GM19025 (cell line): ENCODE data around the gene SLC12A7.
"Not testable (repeated sequence)": the region's sequence is repeated elsewhere in the genome, so short reads cannot be mapped to it uniquely, and the experiment has no call there.

Experiments used
- ATAC-seq: cut with Tn5 transposase; IDR thresholded peaks from one replicate; pipeline ENCODE4 v1.9.1; 2021; ENCODE audit warnings: mild to moderate bottlenecking, low read depth, moderate library complexity; ENCODE audit not compliant: unreplicated experiment

The SLC12A7 gene

GRCh38 chr5:1083823-1084605 is 27.8 kb downstream of the SLC12A7 start:
- no peak for ATAC-seq

GRCh38 chr5:1083026-1083425 is 28.8 kb downstream of the SLC12A7 start:
- ATAC-seq = not testable (repeated sequence)

GRCh38 chr5:1081519-1081918 is 30.3 kb downstream of the SLC12A7 start:
- no peak for ATAC-seq

- ATAC-seq = no peak
Observed at GRCh38 chr5:1080432-1080831, 31.4 kb downstream of the SLC12A7 start.

GRCh38 chr5:1079961-1080360 is 31.9 kb downstream of the SLC12A7 start:
- no peak for ATAC-seq

GRCh38 chr5:1079486-1079885 is 32.4 kb downstream of the SLC12A7 start:
- no peak for ATAC-seq

GRCh38 chr5:1078851-1079250 is 33.0 kb downstream of the SLC12A7 start:
- ATAC-seq = no peak

- ATAC-seq = no peak
Observed at GRCh38 chr5:1078206-1078605, 33.7 kb downstream of the SLC12A7 start.

- no peak for ATAC-seq
Observed at GRCh38 chr5:1077491-1078020, 34.3 kb downstream of the SLC12A7 start.

- no peak for ATAC-seq
Observed at GRCh38 chr5:1077026-1077425, 34.8 kb downstream of the SLC12A7 start.

- ATAC-seq = no peak
Observed at GRCh38 chr5:1076406-1076805, 35.5 kb downstream of the SLC12A7 start.

GRCh38 chr5:1075931-1076330 is 35.9 kb downstream of the SLC12A7 start:
- ATAC-seq = no peak

- ATAC-seq = no peak
Observed at GRCh38 chr5:1075555-1075881, 36.3 kb downstream of the SLC12A7 start.

- ATAC-seq = no peak
Observed at GRCh38 chr5:1074816-1075554, 36.9 kb downstream of the SLC12A7 start.

- no peak for ATAC-seq
Observed at GRCh38 chr5:1074226-1074625, 37.6 kb downstream of the SLC12A7 start.

- no peak for ATAC-seq
Observed at GRCh38 chr5:1073239-1074102, 38.4 kb downstream of the SLC12A7 start.

- ATAC-seq = no peak
Observed at GRCh38 chr5:1069720-1070088, 42.2 kb downstream of the SLC12A7 start.

- ATAC-seq = no peak
Observed at GRCh38 chr5:1068895-1069719, 42.8 kb downstream of the SLC12A7 start.

GRCh38 chr5:1068204-1068894 is 43.5 kb downstream of the SLC12A7 start:
- ATAC-seq = no peak
